A549 treated with Hydrocortisone at 1 μM for 4 hours (cell line): ENCODE data around the gene THUMPD1. TPM values are rescaled to one million over a fixed set of nuclear protein-coding genes. Genes with fewer than 3 reads are reported as not detected.

Experiments used
- total RNA-seq: library from RNA; stranded (reverse); fragments of 200-300 nt; extraction: Qiagen RNA extraction; gene quantifications from 5 replicates; pipeline ENCODE4 v1.2.3, GENCODE V29; 2022

THUMPD1 gene, protein sequence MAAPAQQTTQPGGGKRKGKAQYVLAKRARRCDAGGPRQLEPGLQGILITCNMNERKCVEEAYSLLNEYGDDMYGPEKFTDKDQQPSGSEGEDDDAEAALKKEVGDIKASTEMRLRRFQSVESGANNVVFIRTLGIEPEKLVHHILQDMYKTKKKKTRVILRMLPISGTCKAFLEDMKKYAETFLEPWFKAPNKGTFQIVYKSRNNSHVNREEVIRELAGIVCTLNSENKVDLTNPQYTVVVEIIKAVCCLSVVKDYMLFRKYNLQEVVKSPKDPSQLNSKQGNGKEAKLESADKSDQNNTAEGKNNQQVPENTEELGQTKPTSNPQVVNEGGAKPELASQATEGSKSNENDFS
- total RNA-seq, result 18.3 to 30.2 TPM (median 21.6 TPM) in 5 replicates

DNA sequence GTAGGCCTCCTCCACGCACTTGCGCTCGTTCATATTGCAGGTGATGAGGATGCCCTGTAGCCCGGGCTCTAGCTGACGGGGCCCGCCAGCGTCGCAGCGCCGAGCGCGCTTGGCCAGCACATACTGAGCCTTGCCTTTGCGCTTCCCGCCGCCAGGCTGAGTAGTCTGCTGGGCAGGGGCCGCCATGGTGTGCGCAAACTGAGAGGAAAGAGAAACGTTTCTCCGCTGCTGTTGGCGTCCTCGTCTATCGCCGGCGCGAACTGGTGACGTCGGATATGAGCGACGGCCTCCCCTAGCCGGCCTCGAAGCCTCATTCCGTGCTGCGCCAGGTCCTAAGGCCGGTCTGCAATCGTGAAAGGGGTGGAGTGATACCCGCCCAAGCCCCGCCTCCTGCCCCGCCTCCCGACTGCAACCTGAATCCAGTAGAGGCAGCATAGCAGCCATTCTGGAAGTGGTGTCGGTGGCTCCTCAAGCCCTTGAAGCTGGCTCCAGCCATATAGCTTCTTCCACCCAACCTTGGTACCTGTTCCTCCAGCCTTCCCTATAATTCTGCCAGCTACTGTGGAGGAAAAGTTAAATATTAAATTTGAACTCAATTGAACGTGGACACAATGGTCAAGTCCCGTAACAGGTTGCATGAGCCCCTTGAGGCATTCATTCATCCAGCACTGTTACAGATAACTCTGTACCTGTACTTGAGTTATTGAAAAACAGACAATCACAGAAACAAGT is at the start of gene THUMPD1:
Gene THUMPD1, minus strand, starts transcription at position 265 of the 732 bp plus-strand sequence. Its CDS starts 79 bp downstream, at position 186.

DNA sequence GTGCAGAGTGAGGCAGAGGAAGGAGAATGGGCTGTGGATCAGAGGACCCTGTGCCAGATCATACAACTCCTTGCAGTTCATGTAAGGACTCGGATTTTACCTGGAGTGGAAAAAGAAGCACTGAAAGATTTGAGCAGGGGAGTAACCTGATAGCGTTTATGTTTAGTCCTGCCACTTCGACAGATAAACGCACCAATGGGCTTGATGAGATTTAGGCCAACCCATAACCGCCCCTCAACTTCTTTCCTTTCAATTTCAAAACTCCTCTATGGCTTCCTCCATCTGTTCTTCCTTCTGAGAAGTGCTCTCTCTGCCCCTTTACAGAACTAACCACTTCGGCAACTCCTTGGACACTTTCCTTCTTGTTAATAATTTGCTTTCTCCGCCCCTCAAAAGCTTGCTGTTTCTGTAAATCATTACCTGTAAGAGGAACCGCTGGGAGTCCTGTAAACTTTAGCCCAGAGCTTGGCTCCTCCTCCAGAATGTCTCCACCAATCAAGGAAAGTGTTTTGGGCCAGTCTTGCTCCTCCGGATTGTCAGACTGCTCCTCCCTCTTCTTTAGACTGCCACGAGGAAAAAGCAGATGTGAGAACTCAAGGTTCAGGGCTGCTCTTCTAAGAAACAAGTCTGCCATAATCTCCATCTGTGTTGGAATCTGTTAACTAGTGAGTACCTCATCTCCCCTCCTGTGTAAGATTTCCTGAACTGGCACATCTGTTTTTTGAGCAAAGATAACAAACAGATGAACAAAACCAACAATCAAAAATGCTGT is 22.0 kb upstream of the THUMPD1 start, which contains the start of gene ACSM3:
Gene ACSM3, plus strand, starts transcription at position 554 of the 772 bp plus-strand sequence. CDS start 6,021 bp downstream, outside the sequence.

Other genes starting within 250 kb of the THUMPD1 start
- not detected in 5 replicates for gene ACSM2B, start 165.5 kb downstream of the THUMPD1 start, total RNA-seq
- gene ACSM1, start 44.1 kb downstream of the THUMPD1 start, total RNA-seq, result not detected in 5 replicates
- 3.3 to 4.4 TPM (median 3.7 TPM) in 5 replicates for gene ACSM3, start 22.2 kb upstream of the THUMPD1 start, total RNA-seq
- gene ERI2, start 64.7 kb upstream of the THUMPD1 start, total RNA-seq, result 12.2 to 17.8 TPM (median 13.9 TPM) in 5 replicates
- 3.6 to 5.6 TPM (median 4.2 TPM) in 5 replicates for gene REXO5, start 64.7 kb upstream of the THUMPD1 start, total RNA-seq
- gene DCUN1D3, start 158.5 kb upstream of the THUMPD1 start, total RNA-seq, result 7.6 to 10.7 TPM (median 8.2 TPM) in 5 replicates
- gene LYRM1, start 159.0 kb upstream of the THUMPD1 start, total RNA-seq, result 29.9 to 40.7 TPM (median 32.6 TPM) in 5 replicates